Fibroblast of villous mesenchyme (primary cell): ENCODE measurements around the gene MAP3K10. TPM values are rescaled to one million over a fixed set of nuclear protein-coding genes. Genes with fewer than 3 reads are reported as not detected.

Experiments
- DNase-seq: peaks from one replicate; pipeline ENCODE4 v3.0.0-alpha.2; 2010; ENCODE audit warnings: low read depth
- H3K4me3 ChIP-seq: 2 replicates; pipeline ENCODE4 v1.5.1; 2011; ENCODE audit warnings: low read depth, mild to moderate bottlenecking, low read length
- CTCF ChIP-seq: IDR thresholded peaks from 2 replicates; pipeline ENCODE4 v1.5.1; 2012; ENCODE audit warnings: low read depth, mild to moderate bottlenecking, low read length; ENCODE audit not compliant: insufficient read depth
- total RNA-seq: library from RNA; depleted of rRNA; stranded (reverse); fragments of >200 nt; gene quantifications from 2 replicates; pipeline ENCODE4 v1.2.3, GENCODE V29; 2012

Gene MAP3K10
- total RNA-seq, 1 donor: 8.6 TPM

GRCh38 chr19:40239415-40240226 lies 48.4 kb downstream of the MAP3K10 start:
- no peak overlapping the region for H3K4me3 ChIP-seq
- no peak for DNase-seq
- no peak for TF ChIP-seq CTCF

GRCh38 chr19:40240332-40240731 lies 49.1 kb downstream of the MAP3K10 start:
- no peak for DNase-seq
- no peak for TF ChIP-seq CTCF
- no peak overlapping the region for H3K4me3 ChIP-seq

GRCh38 chr19:40241125-40241808 lies 50.0 kb downstream of the MAP3K10 start:
- no peak for DNase-seq
- no peak for TF ChIP-seq CTCF
- no peak overlapping the region for H3K4me3 ChIP-seq

- no peak for DNase-seq
- TF ChIP-seq CTCF: no peak
- H3K4me3 ChIP-seq: no peak overlapping the region
Observed at GRCh38 chr19:40241809-40242384, 50.7 kb downstream of the MAP3K10 start.

GRCh38 chr19:40242480-40242879 lies 51.3 kb downstream of the MAP3K10 start:
- no peak for TF ChIP-seq CTCF
- DNase-seq: no peak
- no peak overlapping the region for H3K4me3 ChIP-seq

GRCh38 chr19:40243181-40243580 lies 52.0 kb downstream of the MAP3K10 start:
- no peak for TF ChIP-seq CTCF
- no peak for DNase-seq
- H3K4me3 ChIP-seq: no peak overlapping the region
